OCI-LY1 (cell line): ENCODE results near the gene LSP1.

ENCODE experiments used
- CTCF ChIP-seq: fragments of 200-600 bp; sonication (generic), shearing (Covaris generic); IDR thresholded peaks from 2 replicates; pipeline ENCODE4 v1.5.1; 2017; ENCODE audit warnings: mild to moderate bottlenecking, antibody characterized with exemption, low read length, moderate library complexity, mixed read lengths
- EZH2 ChIP-seq: fragments of 200-600 bp; sonication (generic), shearing (Covaris generic); IDR thresholded peaks from 2 replicates; pipeline ENCODE4 v1.8.0; 2017; ENCODE audit warnings: borderline replicate concordance, mixed run types, mild to moderate bottlenecking, antibody characterized with exemption, low read length, moderate library complexity, mixed read lengths

DNA sequence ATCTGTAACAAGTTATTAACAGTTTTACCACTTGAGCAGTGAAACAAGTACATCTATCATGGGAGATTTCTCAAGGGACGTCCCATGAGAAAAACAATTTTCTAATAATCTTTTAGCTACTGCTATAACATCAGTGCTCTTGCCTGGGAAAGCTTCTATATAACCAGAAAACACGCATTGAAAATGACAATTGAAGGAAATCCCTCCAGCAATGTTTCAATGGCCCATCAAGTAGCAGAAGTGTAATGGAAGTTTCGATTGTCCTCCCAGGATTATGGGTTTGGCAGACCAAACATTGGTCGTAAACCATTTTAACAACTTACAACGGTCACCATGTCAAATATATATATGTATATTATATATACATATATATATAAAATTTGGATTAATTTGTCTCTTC lies 46.8 kb downstream of the LSP1 start:
- TF ChIP-seq CTCF (no peak), EZH2 (no peak)
